Effector memory CD4-positive, alpha-beta T cell (primary cell): Measurements from ENCODE around the gene DLGAP4.

Experiments
- DNase-seq, 3 donors: peaks; one replicate each; pipeline ENCODE4 v3.0.0-alpha.2; 2020
- H3K27ac ChIP-seq: 2 replicates; pipeline ENCODE4 v1.7.0; 2013; ENCODE audit warnings: mild to moderate bottlenecking, low read length, moderate library complexity; ENCODE audit not compliant: insufficient read depth, poor library complexity, severe bottlenecking
- H3K27me3 ChIP-seq: replicated peaks from 2 replicates; pipeline ENCODE4 v1.7.0; 2013; ENCODE audit warnings: mild to moderate bottlenecking, low read length; ENCODE audit not compliant: insufficient read depth, control insufficient read depth, poor library complexity, severe bottlenecking
- H3K36me3 ChIP-seq: 2 replicates; pipeline ENCODE4 v1.7.0; 2013; ENCODE audit warnings: mild to moderate bottlenecking, low read length, moderate library complexity; ENCODE audit not compliant: control insufficient read depth, insufficient read depth
- H3K4me1 ChIP-seq: 2 replicates; pipeline ENCODE4 v1.7.0; 2013; ENCODE audit warnings: low read length, mild to moderate bottlenecking; ENCODE audit not compliant: control insufficient read depth, insufficient read depth, poor library complexity, severe bottlenecking
- H3K4me3 ChIP-seq: 2 replicates; pipeline ENCODE4 v1.7.0; 2013; ENCODE audit warnings: low read length, low read depth, mild to moderate bottlenecking; ENCODE audit not compliant: insufficient read depth, poor library complexity, severe bottlenecking
- H3K9me3 ChIP-seq: 2 replicates; pipeline ENCODE4 v1.7.0; 2013; ENCODE audit warnings: mild to moderate bottlenecking, low read length, moderate library complexity; ENCODE audit not compliant: control insufficient read depth

The DLGAP4 gene

DNA sequence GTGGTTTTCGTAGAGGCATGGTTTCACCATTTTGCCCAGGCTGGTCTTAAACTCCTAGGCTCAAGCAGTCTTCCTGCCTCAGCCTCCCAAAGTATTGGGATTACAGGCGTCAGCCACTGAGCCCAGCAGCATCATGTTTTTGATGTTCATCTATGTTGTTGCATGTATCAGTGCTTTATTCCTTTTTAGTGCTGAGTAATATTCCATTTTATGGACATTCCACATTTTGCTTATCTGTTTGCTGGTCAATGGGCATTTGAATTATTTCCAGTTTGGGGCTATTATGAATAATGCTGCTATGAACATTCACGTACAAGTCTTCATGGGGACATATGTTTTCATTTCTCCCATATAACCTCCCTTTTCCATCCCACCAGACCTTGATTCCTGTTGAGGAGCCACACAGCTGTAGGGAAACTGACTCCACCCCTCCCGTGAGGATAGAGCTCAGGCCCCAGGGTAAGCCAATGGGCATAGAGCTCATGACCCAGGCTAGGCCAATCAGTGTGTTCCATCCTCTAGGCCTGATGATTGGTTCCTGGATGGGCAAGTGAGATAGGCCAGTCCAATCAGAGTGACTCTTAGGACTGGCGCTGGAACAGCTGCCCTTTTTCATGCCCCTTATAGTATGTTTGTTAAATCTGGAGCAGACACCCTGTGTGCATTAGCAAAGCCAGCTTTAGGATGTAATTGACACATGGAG is 49.5 kb downstream of the DLGAP4 start:
- Histone ChIP-seq H3K4me3 (no peak overlapping the region), H3K27ac (no peak overlapping the region)

DNA sequence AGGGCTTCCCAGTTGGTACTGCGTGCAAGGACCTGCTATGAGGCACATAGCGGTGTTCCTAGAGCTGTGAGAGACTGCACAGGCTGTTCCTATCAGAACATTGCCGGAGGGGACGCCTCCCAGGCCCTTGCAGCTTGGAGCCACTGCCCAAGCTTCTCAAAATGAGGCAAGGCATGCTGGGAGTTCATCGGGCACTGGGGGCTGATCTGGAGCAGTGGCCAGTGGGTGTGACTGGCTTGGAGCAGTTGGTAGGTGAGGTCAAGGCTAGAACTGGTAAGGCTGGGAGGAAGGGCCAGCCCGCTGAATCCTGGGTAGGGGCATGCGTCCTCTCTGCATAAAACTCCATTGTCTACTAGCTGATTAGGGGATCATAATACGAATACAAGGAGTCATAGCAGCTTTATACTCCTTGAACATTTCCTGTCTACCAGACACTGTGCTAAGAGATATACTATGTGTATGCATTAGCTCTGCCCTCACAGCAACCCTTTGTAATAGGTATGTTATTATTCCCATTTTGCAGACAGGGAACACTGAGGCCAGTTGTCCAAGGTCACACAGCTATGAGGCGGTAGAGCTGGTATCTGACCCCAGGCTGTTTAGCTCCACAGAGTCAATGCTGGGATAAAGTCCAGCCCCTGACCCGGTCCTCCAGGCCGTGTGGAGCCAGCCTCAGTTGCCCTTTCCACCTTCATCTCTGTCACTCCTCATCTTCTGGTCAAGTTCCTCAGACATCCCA is 53.7 kb downstream of the DLGAP4 start:
- H3K4me3 ChIP-seq, result no peak overlapping the region
- DNase-seq, result no peak
- peaks cover 4% of the 10 kb centered on the region for H3K27me3 ChIP-seq
- H3K4me1 ChIP-seq, result no peaks in the 10 kb centered on the region
- H3K9me3 ChIP-seq, result no peaks in the 10 kb centered on the region
- H3K27ac ChIP-seq, result no peak overlapping the region
- H3K36me3 ChIP-seq, result no peaks in the 10 kb centered on the region

More for the DNA sequence above, 49.5 kb downstream of the DLGAP4 start:
- H3K27me3 ChIP-seq, result peaks cover 4% of the 10 kb centered on the region
- no peaks in the 10 kb centered on the region for H3K9me3 ChIP-seq
- no peaks in the 10 kb centered on the region for H3K36me3 ChIP-seq
- DNase-seq, result no peak
- no peaks in the 10 kb centered on the region for H3K4me1 ChIP-seq

DNA sequence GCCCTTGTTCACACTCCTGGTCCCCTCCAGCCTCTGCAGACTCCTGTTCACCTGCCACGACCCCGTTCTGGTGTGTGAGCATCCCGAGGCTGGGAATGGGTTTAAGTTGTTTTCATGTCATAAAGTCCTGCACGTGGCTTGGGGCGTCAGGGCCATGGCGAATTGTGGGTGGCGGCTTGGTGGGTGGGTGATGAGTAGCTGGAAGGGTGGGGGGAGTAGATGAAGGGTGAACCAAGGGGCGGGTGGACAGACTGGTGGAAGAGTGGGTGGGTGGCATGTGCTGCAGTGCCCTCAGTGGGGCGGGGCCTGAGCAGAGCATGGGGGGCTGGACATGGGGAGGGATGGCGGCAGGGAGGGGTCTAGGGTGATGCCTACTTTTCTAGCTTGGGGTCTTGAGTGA is 54.3 kb downstream of the DLGAP4 start:
- no peaks in the 10 kb centered on the region for H3K36me3 ChIP-seq
- H3K9me3 ChIP-seq, result no peaks in the 10 kb centered on the region
- no peak overlapping the region for H3K4me3 ChIP-seq
- H3K27me3 ChIP-seq, result peaks cover 4% of the 10 kb centered on the region
- H3K27ac ChIP-seq, result no peak overlapping the region
- H3K4me1 ChIP-seq, result no peaks in the 10 kb centered on the region
- DNase-seq, result no peak

DNA sequence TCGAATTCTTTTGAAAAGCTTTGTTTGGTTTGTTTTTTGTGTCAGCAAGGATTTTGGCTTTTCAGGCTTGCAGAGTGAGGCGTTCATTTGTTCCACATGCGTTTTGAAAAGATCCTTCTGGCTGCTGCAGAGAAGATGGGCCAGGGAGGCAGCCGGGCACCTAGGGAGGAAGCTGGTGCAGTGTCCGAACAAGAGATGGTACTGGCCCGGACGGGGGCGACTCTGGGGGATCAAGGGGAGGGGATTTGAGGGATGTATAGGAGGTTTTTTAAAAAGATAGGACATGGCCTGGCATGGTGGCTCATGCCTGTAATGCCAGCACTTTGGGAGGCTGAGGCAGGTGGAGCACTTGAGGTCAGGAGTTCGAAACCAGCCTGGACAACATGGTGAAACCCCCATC is 55.3 kb downstream of the DLGAP4 start:
- H3K27ac ChIP-seq, result no peak overlapping the region
- no peak for DNase-seq
- no peaks in the 10 kb centered on the region for H3K9me3 ChIP-seq
- peaks cover 4% of the 10 kb centered on the region for H3K27me3 ChIP-seq
- H3K4me1 ChIP-seq, result no peaks in the 10 kb centered on the region
- H3K36me3 ChIP-seq, result no peaks in the 10 kb centered on the region
- H3K4me3 ChIP-seq, result no peak overlapping the region

DNA sequence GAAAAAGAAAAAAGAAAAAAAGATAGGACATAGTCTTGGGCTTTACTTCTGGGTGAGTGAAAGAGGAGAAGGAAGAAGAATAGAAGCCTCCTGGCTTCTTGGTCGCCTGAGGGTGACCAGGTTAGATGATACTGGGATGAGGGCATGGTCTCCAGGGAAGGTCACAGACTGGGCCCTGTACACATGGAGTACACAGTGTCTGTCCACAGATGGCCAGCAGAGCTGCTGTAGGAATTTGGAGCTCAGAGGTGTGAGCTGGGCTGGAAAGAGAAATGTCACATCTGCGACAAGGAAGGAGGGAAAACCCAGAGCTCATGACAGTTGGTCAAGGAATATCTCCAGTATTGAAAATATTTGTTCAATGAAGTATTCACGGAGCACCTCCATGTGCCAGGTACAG is 56.1 kb downstream of the DLGAP4 start:
- peaks cover 4% of the 10 kb centered on the region for H3K27me3 ChIP-seq
- no peaks in the 10 kb centered on the region for H3K9me3 ChIP-seq
- no peak for DNase-seq
- no peak overlapping the region for H3K4me3 ChIP-seq
- H3K36me3 ChIP-seq, result no peaks in the 10 kb centered on the region
- H3K27ac ChIP-seq, result no peak overlapping the region
- no peaks in the 10 kb centered on the region for H3K4me1 ChIP-seq

DNA sequence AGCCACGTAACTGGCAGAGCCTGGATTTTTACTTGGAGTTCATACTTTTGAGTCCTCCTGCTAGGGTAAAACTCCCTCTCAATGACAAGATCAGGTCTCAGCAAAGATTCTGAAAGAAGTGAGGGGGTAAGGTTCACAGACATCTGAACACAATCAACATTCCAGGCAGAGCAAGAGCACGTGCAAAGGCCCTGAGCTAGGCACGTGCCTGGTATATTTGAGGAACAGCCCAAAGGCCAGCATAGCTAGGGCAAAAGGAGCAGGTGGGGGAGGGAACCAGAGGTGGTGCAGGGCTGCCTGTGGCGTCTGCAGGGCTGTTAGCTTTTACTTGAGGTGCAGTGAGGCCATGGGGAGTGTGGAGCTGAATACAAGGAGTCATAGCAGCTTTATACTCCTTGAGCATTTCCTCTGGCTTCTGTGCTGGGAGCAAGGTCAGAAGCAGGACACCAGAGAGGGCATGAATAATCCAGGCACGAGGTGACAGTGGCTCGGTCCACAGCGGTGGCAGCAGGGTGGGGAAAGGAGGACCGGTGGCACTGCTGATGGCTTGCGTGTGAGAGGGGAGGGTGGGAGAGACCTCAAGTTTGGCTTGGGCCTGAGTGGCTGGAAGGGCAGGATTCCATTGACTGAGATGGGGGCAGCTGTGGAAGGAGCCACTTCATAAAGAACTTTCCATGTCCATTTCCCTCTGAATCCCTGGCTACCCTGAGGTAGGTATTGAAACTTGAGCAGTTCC is 57.0 kb downstream of the DLGAP4 start:
- Histone ChIP-seq H3K27ac (no peak overlapping the region), H3K36me3 (no peaks in the 10 kb centered on the region), H3K4me1 (no peaks in the 10 kb centered on the region), H3K27me3 (peaks cover 4% of the 10 kb centered on the region), H3K4me3 (no peak overlapping the region), H3K9me3 (no peaks in the 10 kb centered on the region)
- no peak for DNase-seq

DNA sequence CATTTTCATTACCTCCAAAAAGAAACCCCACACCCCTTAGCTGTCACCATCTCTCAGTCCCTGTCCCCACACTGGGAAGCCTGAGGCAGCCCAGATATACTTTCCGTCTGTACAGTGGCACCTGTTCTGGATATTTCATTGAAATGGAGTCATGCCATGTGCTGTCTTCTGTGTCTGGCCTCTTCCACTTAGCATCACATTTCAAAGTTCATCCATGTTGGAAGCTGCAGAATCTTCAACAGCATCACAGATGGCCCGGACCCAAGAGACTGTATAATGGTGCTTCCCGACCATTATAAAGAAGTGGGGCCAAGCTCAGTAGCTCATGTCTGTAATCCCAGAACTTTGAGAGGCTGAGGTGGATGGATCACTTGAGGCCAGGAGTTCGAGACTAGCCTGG is 58.4 kb downstream of the DLGAP4 start:
- peaks cover 4% of the 10 kb centered on the region for H3K27me3 ChIP-seq
- no peaks in the 10 kb centered on the region for H3K4me1 ChIP-seq
- H3K36me3 ChIP-seq, result no peaks in the 10 kb centered on the region
- DNase-seq, result no peak
- no peaks in the 10 kb centered on the region for H3K9me3 ChIP-seq
- H3K27ac ChIP-seq, result no peak overlapping the region
- H3K4me3 ChIP-seq, result no peak overlapping the region

DNA sequence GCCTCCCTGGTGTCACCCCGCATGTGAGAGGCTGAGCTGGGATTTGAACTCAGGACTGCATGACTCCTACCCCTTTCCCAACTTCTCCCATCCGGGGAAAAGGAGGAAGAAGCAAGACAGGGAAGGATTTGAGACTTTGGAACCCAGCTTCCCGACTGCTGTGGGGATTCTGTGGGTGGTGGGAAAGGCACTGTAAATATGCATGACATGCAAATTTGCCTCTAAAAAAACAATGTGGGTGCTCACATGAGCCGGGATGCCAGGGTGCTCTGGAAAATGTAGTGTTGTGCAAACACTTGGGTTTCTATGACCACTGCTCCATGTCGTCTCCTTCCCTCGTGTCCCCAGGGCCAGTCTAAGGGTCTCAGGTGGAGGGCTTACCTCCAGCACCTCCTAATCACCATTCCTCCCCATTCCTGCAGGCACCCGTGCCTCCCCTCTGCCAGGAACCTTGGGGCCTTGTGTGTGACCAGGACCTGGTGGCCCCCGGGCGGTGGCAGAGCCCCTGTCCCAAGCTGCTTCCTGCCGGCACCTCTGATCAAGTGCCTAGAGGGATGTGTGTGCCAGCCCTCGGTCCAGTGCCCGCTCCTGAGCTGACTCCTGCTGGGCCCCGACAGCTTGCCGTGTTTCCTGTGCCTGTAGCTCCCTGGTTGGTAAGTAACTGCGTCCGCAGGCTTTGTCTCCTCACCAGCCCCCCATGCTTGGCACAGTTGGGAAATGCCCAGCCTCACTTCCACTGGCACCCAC is 60.7 kb downstream of the DLGAP4 start:
- H3K4me3 ChIP-seq, result no peak overlapping the region
- no peak overlapping the region for H3K27ac ChIP-seq
- H3K9me3 ChIP-seq, result no peaks in the 10 kb centered on the region
- no peaks in the 10 kb centered on the region for H3K4me1 ChIP-seq
- no peak for DNase-seq
- no peaks in the 10 kb centered on the region for H3K36me3 ChIP-seq
- no peaks in the 10 kb centered on the region for H3K27me3 ChIP-seq

DNA sequence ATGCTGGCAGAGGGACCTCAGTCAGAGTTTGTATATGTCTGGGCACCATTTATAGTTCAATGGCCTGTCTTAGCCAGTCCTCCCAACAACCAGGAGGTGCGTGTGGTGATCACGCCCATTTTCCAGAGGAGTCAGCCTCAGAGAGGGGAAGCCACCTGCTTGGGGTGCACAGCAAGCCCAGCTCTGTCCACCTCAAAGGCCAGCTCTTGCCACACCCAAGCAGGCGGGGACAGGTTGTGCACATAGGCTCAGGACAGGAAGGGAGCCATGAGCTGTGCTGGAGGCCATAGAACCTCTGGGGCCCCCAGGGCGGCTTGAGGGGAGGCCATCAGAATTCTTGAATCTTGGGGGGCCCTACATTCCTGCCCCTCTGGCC is 61.2 kb downstream of the DLGAP4 start:
- Histone ChIP-seq H3K36me3 (no peaks in the 10 kb centered on the region), H3K27ac (no peak overlapping the region), H3K9me3 (no peaks in the 10 kb centered on the region), H3K4me1 (no peaks in the 10 kb centered on the region), H3K4me3 (no peak overlapping the region), H3K27me3 (no peaks in the 10 kb centered on the region)
- DNase-seq, result no peak
